ENCODE data around the gene SIK2. TPM values are rescaled to one million over a fixed set of nuclear protein-coding genes. Genes with fewer than 3 reads are reported as not detected.

The SIK2 gene
- total RNA-seq, 2 donors from 2014 or later, result 16.2 to 21.3 TPM

DNA sequence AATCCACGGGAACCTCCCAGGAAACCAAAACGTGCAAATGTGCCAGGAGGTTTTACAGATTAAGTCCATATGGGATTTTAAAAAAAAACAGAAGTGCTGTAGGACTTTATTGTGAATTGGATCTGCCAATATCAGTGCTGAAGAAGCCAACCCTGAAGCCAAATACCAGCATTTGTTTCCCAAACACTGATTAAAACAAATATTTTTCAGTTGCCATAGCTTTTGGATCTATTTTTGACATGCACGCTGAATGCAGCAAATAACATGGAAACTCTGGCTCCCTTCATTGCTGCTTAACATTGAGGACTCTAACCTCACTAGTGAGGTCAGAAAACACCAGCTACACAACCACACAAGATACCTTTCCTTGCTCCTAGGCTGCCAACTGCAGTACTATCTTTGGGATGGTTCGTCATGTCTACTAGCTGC, 28.4 kb upstream of the SIK2 start:
- intact Hi-C loops (cut with DNase I), result no loop called here
- H3K36me3 ChIP-seq, result no peaks in the 10 kb centered on the region
- no peak overlapping the region for H3K9ac ChIP-seq (ENCODE audit: low read depth in 2 of 2, low read length in 2 of 2)
- no peaks in the 10 kb centered on the region for H3K9me3 ChIP-seq
- DNase-seq, result no peak
- no peaks in the 10 kb centered on the region for H3K4me1 ChIP-seq
- H3K4me3 ChIP-seq, result no peak overlapping the region
- TF ChIP-seq, protein P1, sequence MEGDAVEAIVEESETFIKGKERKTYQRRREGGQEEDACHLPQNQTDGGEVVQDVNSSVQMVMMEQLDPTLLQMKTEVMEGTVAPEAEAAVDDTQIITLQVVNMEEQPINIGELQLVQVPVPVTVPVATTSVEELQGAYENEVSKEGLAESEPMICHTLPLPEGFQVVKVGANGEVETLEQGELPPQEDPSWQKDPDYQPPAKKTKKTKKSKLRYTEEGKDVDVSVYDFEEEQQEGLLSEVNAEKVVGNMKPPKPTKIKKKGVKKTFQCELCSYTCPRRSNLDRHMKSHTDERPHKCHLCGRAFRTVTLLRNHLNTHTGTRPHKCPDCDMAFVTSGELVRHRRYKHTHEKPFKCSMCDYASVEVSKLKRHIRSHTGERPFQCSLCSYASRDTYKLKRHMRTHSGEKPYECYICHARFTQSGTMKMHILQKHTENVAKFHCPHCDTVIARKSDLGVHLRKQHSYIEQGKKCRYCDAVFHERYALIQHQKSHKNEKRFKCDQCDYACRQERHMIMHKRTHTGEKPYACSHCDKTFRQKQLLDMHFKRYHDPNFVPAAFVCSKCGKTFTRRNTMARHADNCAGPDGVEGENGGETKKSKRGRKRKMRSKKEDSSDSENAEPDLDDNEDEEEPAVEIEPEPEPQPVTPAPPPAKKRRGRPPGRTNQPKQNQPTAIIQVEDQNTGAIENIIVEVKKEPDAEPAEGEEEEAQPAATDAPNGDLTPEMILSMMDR (IDR thresholded peaks at IDR 0.05), result no peak
- H3K27ac ChIP-seq, result no peak overlapping the region
- H3K27me3 ChIP-seq, result no peaks in the 10 kb centered on the region

DNA sequence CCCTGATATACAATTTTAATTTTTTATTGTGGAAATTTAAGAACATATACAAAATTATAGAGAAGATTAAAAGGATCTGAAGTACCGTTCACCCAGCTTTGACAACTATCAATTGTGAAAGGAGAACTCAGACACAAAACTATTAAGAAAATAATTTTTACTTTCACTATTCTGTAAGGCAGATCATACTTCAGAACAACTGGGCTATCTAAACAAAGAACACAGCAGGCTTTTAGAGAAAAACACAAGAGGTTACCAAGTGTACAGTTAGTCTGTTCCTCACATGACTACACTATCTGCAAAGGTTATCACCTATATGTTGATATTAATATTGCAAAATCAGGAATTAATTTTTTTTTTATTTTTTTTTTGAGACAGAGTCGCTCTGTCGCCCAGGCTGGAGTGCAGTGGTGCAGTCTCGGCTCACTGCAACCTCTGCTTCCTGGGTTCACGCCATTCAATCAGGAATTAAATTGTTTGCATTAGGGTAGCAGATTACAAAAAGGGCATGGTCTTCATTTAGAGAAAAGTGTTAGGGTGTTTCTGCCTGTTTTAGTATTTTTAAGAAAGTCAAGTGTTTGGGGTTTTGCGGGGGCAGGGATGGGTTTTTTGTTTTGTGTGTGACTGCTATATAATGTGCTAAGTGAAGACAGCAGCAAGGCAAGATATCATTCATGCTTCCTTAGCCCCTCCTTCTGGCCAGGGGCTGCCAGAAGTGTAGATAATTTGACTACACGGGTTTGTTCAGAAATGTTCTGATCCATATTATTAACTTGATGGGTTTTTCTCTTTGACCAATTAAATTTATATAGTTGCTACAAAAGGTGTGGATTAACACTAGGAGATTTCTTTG, 27.6 kb upstream of the SIK2 start:
- H3K4me3 ChIP-seq, result no peak overlapping the region
- H3K4me1 ChIP-seq, result no peaks in the 10 kb centered on the region
- no peaks in the 10 kb centered on the region for H3K27me3 ChIP-seq
- intact Hi-C loops (cut with DNase I), result no loop called here
- no peak overlapping the region for H3K9ac ChIP-seq (ENCODE audit: low read depth in 2 of 2, low read length in 2 of 2)
- no peak overlapping the region for H3K27ac ChIP-seq
- DNase-seq, result no peak
- no peaks in the 10 kb centered on the region for H3K36me3 ChIP-seq
- TF ChIP-seq, protein P1 (IDR thresholded peaks at IDR 0.05), result no peak
- H3K9me3 ChIP-seq, result no peaks in the 10 kb centered on the region

DNA sequence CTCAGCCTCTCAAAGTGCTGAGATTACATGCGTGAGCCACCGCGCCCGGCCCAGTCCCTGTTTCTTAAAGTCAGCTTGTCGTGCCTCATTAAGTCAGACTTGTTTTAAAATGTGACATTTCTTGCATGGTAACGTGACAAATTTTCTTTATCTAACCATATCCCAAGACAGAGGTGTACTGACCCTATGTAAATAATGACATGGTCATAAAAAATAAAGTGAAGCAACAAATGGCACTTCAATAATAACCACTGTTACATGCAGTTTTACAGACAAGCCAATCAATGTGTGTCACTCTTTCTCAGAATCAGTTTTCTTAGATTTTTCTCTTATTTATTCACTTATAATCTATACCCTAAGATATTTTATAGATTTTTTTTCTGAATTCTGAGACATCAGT, 26.5 kb upstream of the SIK2 start:
- Histone ChIP-seq H3K9me3 (no peaks in the 10 kb centered on the region), H3K9ac (ENCODE audit: low read depth in 2 of 2, low read length in 2 of 2) (no peak overlapping the region), H3K27me3 (no peaks in the 10 kb centered on the region), H3K27ac (no peak overlapping the region), H3K4me3 (no peak overlapping the region), H3K36me3 (no peaks in the 10 kb centered on the region), H3K4me1 (no peaks in the 10 kb centered on the region)
- intact Hi-C loops (cut with DNase I), result no loop called here
- TF ChIP-seq, protein P1 (IDR thresholded peaks at IDR 0.05), result no peak
- no peak for DNase-seq

DNA sequence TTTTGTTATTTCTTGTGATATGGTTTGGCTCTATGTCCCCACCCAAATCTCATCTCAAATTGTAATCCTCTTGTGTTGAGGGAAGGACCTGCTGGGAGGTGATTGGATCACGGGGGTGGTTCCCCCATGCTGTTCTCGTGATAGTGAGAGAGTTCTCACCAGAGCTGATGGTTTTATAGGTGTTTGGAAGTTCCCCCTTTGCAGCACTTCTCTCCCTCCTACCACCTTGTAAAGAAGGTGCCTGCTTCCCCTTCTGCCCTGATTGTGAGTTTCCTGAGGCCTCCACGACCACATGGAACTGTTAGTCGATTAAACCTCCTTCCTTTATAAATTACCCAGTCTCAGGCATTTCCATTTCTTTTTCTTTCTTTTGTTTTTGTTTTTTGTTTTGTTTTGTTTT, 24.4 kb upstream of the SIK2 start:
- Histone ChIP-seq H3K4me3 (no peak overlapping the region), H3K4me1 (no peaks in the 10 kb centered on the region), H3K36me3 (no peaks in the 10 kb centered on the region), H3K9ac (ENCODE audit: low read depth in 2 of 2, low read length in 2 of 2) (no peak overlapping the region), H3K27ac (no peak overlapping the region), H3K9me3 (no peaks in the 10 kb centered on the region), H3K27me3 (no peaks in the 10 kb centered on the region)
- no peak for DNase-seq
- TF ChIP-seq, protein P1 (IDR thresholded peaks at IDR 0.05), result no peak
- intact Hi-C loops (cut with DNase I), result no loop called here

DNA sequence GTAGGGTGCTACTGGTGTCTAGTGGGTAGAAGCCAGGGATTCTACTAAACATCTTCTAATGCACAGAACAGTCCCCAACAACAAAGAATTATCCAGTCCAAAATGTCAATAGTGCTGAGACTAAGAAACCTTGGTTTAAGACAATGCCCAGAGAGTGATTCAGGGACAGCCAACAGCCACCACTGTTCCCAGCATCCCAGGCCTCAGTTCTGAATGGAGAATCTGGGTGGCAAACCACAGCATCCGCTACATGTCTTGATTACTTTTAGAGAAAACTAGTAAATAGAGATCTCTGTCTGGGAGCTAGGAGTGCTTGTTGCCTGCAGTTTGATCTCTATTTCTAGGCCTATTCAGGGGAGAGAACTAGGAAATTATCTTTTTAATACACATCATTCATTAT, 20.9 kb upstream of the SIK2 start:
- Histone ChIP-seq H3K4me3 (no peak overlapping the region), H3K27ac (no peak overlapping the region), H3K36me3 (no peaks in the 10 kb centered on the region), H3K4me1 (no peaks in the 10 kb centered on the region), H3K9ac (ENCODE audit: low read depth in 2 of 2, low read length in 2 of 2) (no peak overlapping the region), H3K27me3 (no peaks in the 10 kb centered on the region), H3K9me3 (no peaks in the 10 kb centered on the region)
- DNase-seq, result no peak
- TF ChIP-seq, protein P1 (IDR thresholded peaks at IDR 0.05), result no peak
- intact Hi-C loops (cut with DNase I), result no loop called here

All from colonic mucosa (tissue), 4 donors.